ENCODE data around the gene MTHFD1L. TPM values are rescaled to one million over a fixed set of nuclear protein-coding genes. Genes with fewer than 3 reads are reported as not detected.

The MTHFD1L gene
- total and polyA plus RNA-seq, 2 of the 4 experiments (the other 2 are of a cell fraction), result 43.5 to 53.2 TPM

- no TSS peak for BruUV-seq (replicated peaks)
- ChIA-PET CTCF (interaction anchor here (0.9 kb wide), 1 partner anchor 24 kb away, joined by 3 read pairs; no protein-coding TSS in a partner anchor), POLR2A (ENCODE audit: unreplicated experiment) (no interaction called here)
- intact Hi-C loops (cut with micrococcal nuclease) (no loop called here), in situ Hi-C loops (cut with MboI; ENCODE audit: low sequenced_read_pairs) (no loop called here), dilution Hi-C loops (cut with HindIII; ENCODE audit: low sequenced_read_pairs, unreplicated experiment) (no loop called here)
- H3K18ac ChIP-seq (ENCODE audit: low read depth, low read length), result no peak overlapping the region; the same call in 1 of the 2 replicates
- H3K4me3 ChIP-seq (ENCODE audit: insufficient read depth, low read depth, low read length), result no peak overlapping the region
- no peak overlapping the region for H2AFZ ChIP-seq (replicated peaks; ENCODE audit: low read length, poor library complexity)
- peaks cover 2% of the 10 kb centered on the region for H3K4me1 ChIP-seq (ENCODE audit: control insufficient read depth, insufficient read depth, low read length)
- H2BK120ac ChIP-seq (ENCODE audit: low read depth, low read length), result no peak overlapping the region
- H3K9me1 ChIP-seq (ENCODE audit: insufficient read depth, low read length), result 0 out of 2 replicates have a peak, but pooled peaks cover 6% of the 10 kb centered on the region
- WGBS, 2 experiments (ENCODE audit: extremely low coverage in 2 of 2, insufficient read length in 1 of 2), result no CpG with 5 or more reads among the region's 5 CpGs
- peak; percentile 76 for ATAC-seq (ENCODE audit: low read depth)
- H2BK20ac ChIP-seq (ENCODE audit: low read depth, low read length), result no peak overlapping the region
- peaks cover 6 to 10% of the 10 kb centered on the region in 2 experiments; a peak in 3 of 4 replicates for H3K79me1 ChIP-seq (ENCODE audit: low read depth in 1 of 2, low read length in 2 of 2)
- H3K14ac ChIP-seq (replicated peaks; ENCODE audit: low read depth, low read length), result no peak overlapping the region
- H3K9me3 ChIP-seq (ENCODE audit: control insufficient read depth, insufficient read depth, low read length), result no peaks in the 10 kb centered on the region
- peak overlapping the region in 1 of 2 experiments; percentile 41; a peak in 1 of 4 replicates for H4K8ac ChIP-seq (ENCODE audit: low read depth in 2 of 2, low read length in 2 of 2)
- no peak overlapping the region for H2AK5ac ChIP-seq (ENCODE audit: low read depth, low read length)
- no peak overlapping the region for H3K56ac ChIP-seq (ENCODE audit: extremely low read depth, insufficient read depth, low read length)
- no peak overlapping the region for H2AK9ac ChIP-seq (replicated peaks; ENCODE audit: low read depth, low read length, poor library complexity)
- peak; percentile 22 for DNase-seq
- no peak overlapping the region for H3K23ac ChIP-seq (ENCODE audit: low read depth, low read length)
- H3K9ac ChIP-seq (ENCODE audit: low read depth, low read length), result no peak overlapping the region
- no peak overlapping the region for H3K4me2 ChIP-seq (ENCODE audit: low read depth, low read length)
- H3K27me3 ChIP-seq (ENCODE audit: control insufficient read depth, insufficient read depth, low read length), result no peaks in the 10 kb centered on the region
- H3K4ac ChIP-seq (ENCODE audit: low read depth, low read length), result no peak overlapping the region
- H4K20me1 ChIP-seq (ENCODE audit: insufficient read depth, low read length), result no peaks in the 10 kb centered on the region
- peak overlapping the region; percentile 22 for H2BK5ac ChIP-seq (ENCODE audit: low read depth, low read length, poor library complexity, severe bottlenecking)
- H4K5ac ChIP-seq (ENCODE audit: low read depth, low read length), result no peak overlapping the region; the same call in 1 of the 2 replicates
- peaks cover 47% of the 10 kb centered on the region for H3K36me3 ChIP-seq (ENCODE audit: control insufficient read depth, insufficient read depth, low read length)
- no peak overlapping the region for H3K27ac ChIP-seq (ENCODE audit: insufficient read depth, low read length)
- H2BK15ac ChIP-seq (ENCODE audit: low read depth, low read length), result no peak overlapping the region
- no peak overlapping the region for H4K91ac ChIP-seq (ENCODE audit: insufficient read depth, low read depth, low read length)
- no peak for TF ChIP-seq MAFK (IDR thresholded peaks at IDR 0.05; ENCODE audit: low read depth, low read length)
- no peak for TF ChIP-seq ELK1 (IDR thresholded peaks at IDR 0.05; ENCODE audit: borderline replicate concordance, low read depth, low read length)
- TF ChIP-seq POLR2A (IDR thresholded peaks at IDR 0.05; ENCODE audit: low read depth, low read length), result no peak
- TF ChIP-seq RFX5 (IDR thresholded peaks at IDR 0.05; ENCODE audit: low read depth, low read length), result no peak
- TF ChIP-seq RCOR1 (IDR thresholded peaks at IDR 0.05; ENCODE audit: insufficient replicate concordance, low read length), result no peak
- TF ChIP-seq NFE2L2 (IDR thresholded peaks at IDR 0.05; ENCODE audit: low read depth, low read length), result no peak
- no peak for TF ChIP-seq BHLHE40 (IDR thresholded peaks at IDR 0.05; ENCODE audit: low read depth, low read length)
- no peak for TF ChIP-seq CTCF (conservative IDR thresholded peaks at IDR 0.05; ENCODE audit: low read depth, low read length)
- no peak for TF ChIP-seq FOS (IDR thresholded peaks at IDR 0.05; ENCODE audit: low read depth, low read length)
- no peak for TF ChIP-seq SMC3 (IDR thresholded peaks at IDR 0.05; ENCODE audit: low read depth, low read length)
- no peak for TF ChIP-seq CHD1 (IDR thresholded peaks at IDR 0.05; ENCODE audit: low read depth, low read length)
- TF ChIP-seq MXI1 (IDR thresholded peaks at IDR 0.05; ENCODE audit: borderline replicate concordance, low read depth, low read length), result no peak
These were observed 88.3 kb downstream of the MTHFD1L start for GRCh38 chr6:150953851-150954250.
